Neural cell (in vitro differentiated cells): ENCODE results near the gene CUEDC1. TPM values are rescaled to one million over a fixed set of nuclear protein-coding genes. Genes with fewer than 3 reads are reported as not detected.

Source experiments
- H2AFZ ChIP-seq: fragments of 200-600, 300-800 bp; sonication (generic), shearing (Covaris generic); 2 replicates; pipeline ENCODE4 v1.6.0; 2014; ENCODE audit warnings: low read depth, mild to moderate bottlenecking, antibody characterized with exemption, low read length, moderate library complexity
- H3F3A ChIP-seq: fragments of 200-600 bp; shearing (Covaris generic); 2 replicates; pipeline ENCODE4 v1.6.1; 2016; ENCODE audit warnings: mild to moderate bottlenecking, moderate library complexity, mixed read lengths, antibody characterized with exemption, low read length; ENCODE audit not compliant: insufficient read depth, poor library complexity, severe bottlenecking
- H3K27ac ChIP-seq: fragments of 200-600, 300-800 bp; sonication (generic), shearing (Covaris generic); 2 replicates; pipeline ENCODE4 v1.5.1; 2014; ENCODE audit warnings: mild to moderate bottlenecking, low read length, moderate library complexity
- H3K27me3 ChIP-seq: fragments of 300-800, 200-600 bp; sonication (generic), shearing (Covaris generic); 2 replicates; pipeline ENCODE4 v1.6.0; 2014; ENCODE audit warnings: mild to moderate bottlenecking, low read depth, low read length, moderate library complexity; ENCODE audit not compliant: insufficient read depth
- H3K36me3 ChIP-seq: fragments of 300-800, 200-600 bp; sonication (generic), shearing (Covaris generic); 2 replicates; pipeline ENCODE4 v1.5.1; 2014; ENCODE audit warnings: mild to moderate bottlenecking, antibody characterized with exemption, low read length, moderate library complexity; ENCODE audit not compliant: insufficient read depth
- H3K4me2 ChIP-seq: fragments of 300-800, 200-600 bp; sonication (generic), shearing (Covaris generic); 2 replicates; pipeline ENCODE4 v1.6.0; 2014; ENCODE audit warnings: mild to moderate bottlenecking, low read length
- H3K4me3 ChIP-seq: fragments of 300-800, 200-600 bp; sonication (generic), shearing (Covaris generic); 2 replicates; pipeline ENCODE4 v1.5.1; 2014; ENCODE audit warnings: mild to moderate bottlenecking, low read length, moderate library complexity
- H3K79me2 ChIP-seq: fragments of 200-600 bp; shearing (Covaris generic); replicated peaks from 2 replicates; pipeline ENCODE4 v1.6.0; 2014; ENCODE audit warnings: mild to moderate bottlenecking, low read length, moderate library complexity; ENCODE audit not compliant: insufficient read depth
- H3K9ac ChIP-seq: fragments of 300-800, 200-600 bp; sonication (generic), shearing (Covaris generic); 2 replicates; pipeline ENCODE4 v1.6.1; 2016; ENCODE audit warnings: mild to moderate bottlenecking, low read length, mixed read lengths
- H3K9me2 ChIP-seq: fragments of 200-600 bp; shearing (Covaris generic); 2 replicates; pipeline ENCODE4 v1.6.1; 2016; ENCODE audit warnings: mild to moderate bottlenecking, low read length, mixed read lengths; ENCODE audit not compliant: insufficient read depth
- H3K9me3 ChIP-seq: fragments of 200-600, 300-800 bp; sonication (generic), shearing (Covaris generic); 2 replicates; pipeline ENCODE4 v1.6.1; 2016; ENCODE audit warnings: mild to moderate bottlenecking, mixed run types, low read length, moderate library complexity, mixed read lengths
- H4K20me1 ChIP-seq: fragments of 200-600 bp; shearing (Covaris generic); 2 replicates; pipeline ENCODE4 v1.6.1; 2016; ENCODE audit warnings: mild to moderate bottlenecking, mixed run types; ENCODE audit not compliant: insufficient read depth
- EP300 ChIP-seq: fragments of 450-650 bp; conservative IDR thresholded peaks from 2 replicates; pipeline ENCODE4 v1.6.1; 2014; ENCODE audit warnings: antibody characterized with exemption, mild to moderate bottlenecking, moderate library complexity; ENCODE audit not compliant: poor library complexity, severe bottlenecking
- EZH2 ChIP-seq: fragments of 200-600, 300-800 bp; shearing (Covaris generic), sonication (generic); IDR thresholded peaks from 2 replicates; pipeline ENCODE4 v1.6.1; 2014; ENCODE audit warnings: antibody characterized with exemption, low read length, borderline replicate concordance, mild to moderate bottlenecking; ENCODE audit not compliant: insufficient read depth, poor library complexity, severe bottlenecking
- MXI1 ChIP-seq: fragments of 450-650 bp; conservative IDR thresholded peaks from 2 replicates; pipeline ENCODE4 v1.6.1; 2014; ENCODE audit warnings: antibody characterized with exemption, mild to moderate bottlenecking; ENCODE audit not compliant: poor library complexity, severe bottlenecking
- POLR2AphosphoS5 ChIP-seq: IDR thresholded peaks from 2 replicates; pipeline ENCODE4 v1.6.1; 2012
- RAD21 ChIP-seq: fragments of 450-650 bp; conservative IDR thresholded peaks from 2 replicates; pipeline ENCODE4 v1.6.1; 2014; ENCODE audit warnings: antibody characterized with exemption, mild to moderate bottlenecking, moderate library complexity
- SMC3 ChIP-seq: fragments of 450-650 bp; conservative IDR thresholded peaks from 2 replicates; pipeline ENCODE4 v1.6.1; 2014; ENCODE audit warnings: antibody characterized with exemption, mild to moderate bottlenecking, moderate library complexity; ENCODE audit not compliant: poor library complexity
- TAF1 ChIP-seq: IDR thresholded peaks from 2 replicates; pipeline ENCODE4 v1.6.1; 2012; ENCODE audit warnings: low read depth
- polyA plus RNA-seq: library from polyadenylated mRNA; depleted of rRNA; stranded (reverse); fragments of >200 nt; gene quantifications from 2 replicates; pipeline ENCODE4 v1.2.3, GENCODE V29; 2014
- TF ChIP-seq, protein P1 (sequence below): IDR thresholded peaks from 2 replicates; pipeline ENCODE4 v1.6.1; 2012; ENCODE audit warnings: borderline replicate concordance
- TF ChIP-seq, protein P2 (sequence below): fragments of 450-650 bp; IDR thresholded peaks from 2 replicates; pipeline ENCODE4 v1.5.1; 2014; ENCODE audit warnings: antibody characterized with exemption, mild to moderate bottlenecking, moderate library complexity; ENCODE audit not compliant: poor library complexity, severe bottlenecking

CUEDC1 gene
- polyA plus RNA-seq, 1 donor from 2014 or later: 27.0 TPM

DNA sequence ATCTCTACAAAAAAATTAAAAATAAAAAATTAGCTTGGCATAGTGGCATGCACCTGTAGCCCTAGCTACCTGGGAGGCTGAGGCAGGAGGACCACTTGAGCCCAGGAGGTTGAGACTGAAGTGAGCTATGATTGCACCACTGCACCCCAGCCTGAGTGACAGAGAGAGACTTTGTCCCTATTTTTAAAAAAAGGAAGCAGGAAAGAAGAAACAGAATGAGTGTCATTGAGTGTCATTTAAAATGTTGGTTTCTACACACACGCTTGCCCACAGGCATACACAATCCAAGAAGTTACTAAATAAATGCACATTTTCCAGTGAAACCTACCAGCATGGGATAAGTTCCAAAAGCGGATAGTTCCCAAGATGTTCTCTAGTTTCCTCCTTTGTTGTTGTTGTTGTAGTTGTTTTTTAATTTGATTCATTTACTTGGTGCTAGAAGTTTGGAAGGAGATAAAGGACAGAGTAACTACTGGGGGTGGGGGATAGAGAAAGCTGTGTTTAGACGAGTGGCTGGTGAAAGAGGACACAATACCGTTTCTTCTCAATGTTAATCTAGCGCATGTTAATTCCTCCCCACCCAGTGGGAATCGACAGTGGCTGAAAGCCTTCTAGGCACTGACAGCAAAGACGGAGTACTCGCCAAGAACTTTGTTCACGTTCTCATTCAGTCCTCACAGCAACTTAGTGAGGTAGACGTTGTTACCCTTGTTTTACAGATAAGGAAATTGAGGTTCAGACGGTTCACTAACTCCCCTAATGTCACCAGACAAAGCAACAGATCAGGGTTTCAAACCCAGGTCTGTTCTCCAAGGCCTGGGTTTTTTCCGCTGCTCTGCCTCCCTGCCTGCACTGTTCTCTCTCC is 122.7 kb downstream of the CUEDC1 start:
- no peaks in the 10 kb centered on the region for H3F3A ChIP-seq
- no peaks in the 10 kb centered on the region for H3K27me3 ChIP-seq
- H3K36me3 ChIP-seq: no peaks in the 10 kb centered on the region
- H3K4me2 ChIP-seq: peak overlapping the region; percentile 33
- peak overlapping the region; percentile 46 for H3K9ac ChIP-seq
- H3K9me2 ChIP-seq: no peaks in the 10 kb centered on the region
- peak overlapping the region; percentile 34 for H2AFZ ChIP-seq
- H3K27ac ChIP-seq: peak overlapping the region; percentile 20
- H3K79me2 ChIP-seq: no peaks in the 10 kb centered on the region
- TF ChIP-seq EZH2 (no peak), RAD21 (no peak), TAF1 (no peak), SMC3 (no peak), POLR2AphosphoS5 (no peak), MXI1 (no peak), EP300 (no peak)
- TF ChIP-seq, protein P1, sequence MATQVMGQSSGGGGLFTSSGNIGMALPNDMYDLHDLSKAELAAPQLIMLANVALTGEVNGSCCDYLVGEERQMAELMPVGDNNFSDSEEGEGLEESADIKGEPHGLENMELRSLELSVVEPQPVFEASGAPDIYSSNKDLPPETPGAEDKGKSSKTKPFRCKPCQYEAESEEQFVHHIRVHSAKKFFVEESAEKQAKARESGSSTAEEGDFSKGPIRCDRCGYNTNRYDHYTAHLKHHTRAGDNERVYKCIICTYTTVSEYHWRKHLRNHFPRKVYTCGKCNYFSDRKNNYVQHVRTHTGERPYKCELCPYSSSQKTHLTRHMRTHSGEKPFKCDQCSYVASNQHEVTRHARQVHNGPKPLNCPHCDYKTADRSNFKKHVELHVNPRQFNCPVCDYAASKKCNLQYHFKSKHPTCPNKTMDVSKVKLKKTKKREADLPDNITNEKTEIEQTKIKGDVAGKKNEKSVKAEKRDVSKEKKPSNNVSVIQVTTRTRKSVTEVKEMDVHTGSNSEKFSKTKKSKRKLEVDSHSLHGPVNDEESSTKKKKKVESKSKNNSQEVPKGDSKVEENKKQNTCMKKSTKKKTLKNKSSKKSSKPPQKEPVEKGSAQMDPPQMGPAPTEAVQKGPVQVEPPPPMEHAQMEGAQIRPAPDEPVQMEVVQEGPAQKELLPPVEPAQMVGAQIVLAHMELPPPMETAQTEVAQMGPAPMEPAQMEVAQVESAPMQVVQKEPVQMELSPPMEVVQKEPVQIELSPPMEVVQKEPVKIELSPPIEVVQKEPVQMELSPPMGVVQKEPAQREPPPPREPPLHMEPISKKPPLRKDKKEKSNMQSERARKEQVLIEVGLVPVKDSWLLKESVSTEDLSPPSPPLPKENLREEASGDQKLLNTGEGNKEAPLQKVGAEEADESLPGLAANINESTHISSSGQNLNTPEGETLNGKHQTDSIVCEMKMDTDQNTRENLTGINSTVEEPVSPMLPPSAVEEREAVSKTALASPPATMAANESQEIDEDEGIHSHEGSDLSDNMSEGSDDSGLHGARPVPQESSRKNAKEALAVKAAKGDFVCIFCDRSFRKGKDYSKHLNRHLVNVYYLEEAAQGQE: no peak
- TF ChIP-seq, protein P2, sequence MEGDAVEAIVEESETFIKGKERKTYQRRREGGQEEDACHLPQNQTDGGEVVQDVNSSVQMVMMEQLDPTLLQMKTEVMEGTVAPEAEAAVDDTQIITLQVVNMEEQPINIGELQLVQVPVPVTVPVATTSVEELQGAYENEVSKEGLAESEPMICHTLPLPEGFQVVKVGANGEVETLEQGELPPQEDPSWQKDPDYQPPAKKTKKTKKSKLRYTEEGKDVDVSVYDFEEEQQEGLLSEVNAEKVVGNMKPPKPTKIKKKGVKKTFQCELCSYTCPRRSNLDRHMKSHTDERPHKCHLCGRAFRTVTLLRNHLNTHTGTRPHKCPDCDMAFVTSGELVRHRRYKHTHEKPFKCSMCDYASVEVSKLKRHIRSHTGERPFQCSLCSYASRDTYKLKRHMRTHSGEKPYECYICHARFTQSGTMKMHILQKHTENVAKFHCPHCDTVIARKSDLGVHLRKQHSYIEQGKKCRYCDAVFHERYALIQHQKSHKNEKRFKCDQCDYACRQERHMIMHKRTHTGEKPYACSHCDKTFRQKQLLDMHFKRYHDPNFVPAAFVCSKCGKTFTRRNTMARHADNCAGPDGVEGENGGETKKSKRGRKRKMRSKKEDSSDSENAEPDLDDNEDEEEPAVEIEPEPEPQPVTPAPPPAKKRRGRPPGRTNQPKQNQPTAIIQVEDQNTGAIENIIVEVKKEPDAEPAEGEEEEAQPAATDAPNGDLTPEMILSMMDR: no peak
- H3K4me3 ChIP-seq: peak overlapping the region; percentile 57
- H3K9me3 ChIP-seq: no peaks in the 10 kb centered on the region
- H4K20me1 ChIP-seq: no peaks in the 10 kb centered on the region

DNA sequence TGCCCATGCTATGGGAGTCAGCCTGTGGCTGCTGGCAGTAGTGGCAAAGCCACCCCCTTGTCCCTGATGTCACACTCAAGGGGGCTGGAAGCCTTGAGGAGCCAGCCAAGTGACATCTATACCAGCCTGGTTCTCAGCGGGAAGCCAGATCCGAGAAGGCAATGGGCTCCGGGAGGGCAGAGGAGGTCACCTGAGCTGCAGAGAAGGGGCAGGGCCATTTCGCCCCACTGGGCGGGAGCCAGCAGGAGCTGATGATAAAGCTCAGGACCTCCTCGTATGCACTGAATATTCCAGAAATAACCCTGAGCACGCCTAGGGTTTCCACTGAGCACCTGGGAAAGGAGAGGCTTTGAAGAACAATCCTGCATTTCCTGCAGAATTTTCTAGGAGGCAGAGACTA is 124.3 kb downstream of the CUEDC1 start:
- Histone ChIP-seq H3K36me3 (no peaks in the 10 kb centered on the region), H3K9me2 (no peaks in the 10 kb centered on the region), H3K9ac (no peak overlapping the region), H3K27me3 (no peaks in the 10 kb centered on the region), H2AFZ (no peak overlapping the region), H3K27ac (no peak overlapping the region), H4K20me1 (no peaks in the 10 kb centered on the region), H3K4me2 (no peak overlapping the region), H3K4me3 (no peak overlapping the region), H3F3A (no peaks in the 10 kb centered on the region), H3K79me2 (no peaks in the 10 kb centered on the region), H3K9me3 (no peaks in the 10 kb centered on the region)
- TF ChIP-seq, protein P1: no peak
- TF ChIP-seq RAD21 (no peak), SMC3 (no peak), TAF1 (no peak), EP300 (no peak), POLR2AphosphoS5 (no peak), MXI1 (no peak), EZH2 (no peak)
- TF ChIP-seq, protein P2: no peak
